Ovary (tissue), 3 donors: ENCODE data around the gene KRTAP6-2.

Experiments
- CTCF ChIP-seq, 3 donors: fragments of 450-650 bp in 2 of 3; fragments of 200-600 bp in 1 of 3; IDR thresholded peaks; one replicate each; pipeline versions ENCODE4 v1.5.1 to v1.8.0; 2016 to 2022; ENCODE audit warnings: antibody characterized with exemption in 3 of 3, mild to moderate bottlenecking in 1 of 3
- EP300 ChIP-seq: sonication (generic); formaldehyde crosslinking; IDR thresholded peaks from one replicate; pipeline ENCODE4 v1.6.1; 2017; ENCODE audit warnings: antibody characterized with exemption
- POLR2A ChIP-seq: fragments of 450-650 bp; IDR thresholded peaks from one replicate; pipeline ENCODE4 v1.6.1; 2017; ENCODE audit warnings: antibody characterized with exemption, mild to moderate bottlenecking, moderate library complexity
- donor health status: DM: no; HTN: no; CAD: no.

DNA sequence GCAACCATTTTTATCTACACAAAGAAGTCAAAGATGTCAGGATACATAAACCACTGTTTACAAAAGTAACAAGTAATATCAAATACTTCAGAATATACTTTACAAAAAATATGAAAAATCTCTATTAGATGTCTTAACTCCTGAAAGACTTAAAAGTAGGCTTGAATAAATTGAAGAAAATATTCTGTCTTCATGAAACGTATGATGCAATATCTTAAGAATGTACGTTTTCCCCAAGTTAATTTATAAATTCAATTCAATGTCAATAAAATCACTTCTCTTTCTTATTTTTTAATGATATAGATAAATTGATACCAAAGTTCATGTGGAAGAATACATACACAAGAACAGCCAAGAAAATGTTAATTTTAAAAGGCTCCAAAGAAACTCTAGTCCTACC, 43.6 kb downstream of the KRTAP6-2 start:
- no peak for TF ChIP-seq CTCF (IDR thresholded peaks at IDR 0.05)
- no peak for TF ChIP-seq POLR2A
- TF ChIP-seq EP300 = no peak
